Activated CD4-positive, alpha-beta memory T cell treated with anti-CD3 and anti-CD28 coated beads for 36 hours (primary cell): Measurements from ENCODE around the gene SQOR. TPM values are rescaled to one million over a fixed set of nuclear protein-coding genes. Genes with fewer than 3 reads are reported as not detected.

Experiments
- CTCF ChIA-PET: fragments of 350-600 bp; sonication (Branson Sonifier 250); formaldehyde crosslinking; loops from one replicate; lab custom pipeline; 2021; ENCODE audit warnings: antibody characterized with exemption, inconsistent platforms; lab: Charles Lee
- POLR2A ChIA-PET: fragments of 350-600 bp; sonication (Branson Sonifier 250); formaldehyde crosslinking; loops from one replicate; lab custom pipeline; 2021; ENCODE audit warnings: antibody characterized with exemption; lab: Charles Lee
- DNase-seq: peaks from one replicate; pipeline ENCODE4 v3.0.0-alpha.2; 2020
- H3K27ac Mint-ChIP-seq: one replicate; pipeline ENCODE4 v1.8.0; 2021; ENCODE audit warnings: mixed read lengths
- H3K27me3 Mint-ChIP-seq: one replicate; pipeline ENCODE4 v1.8.0; 2021; ENCODE audit warnings: mixed read lengths
- H3K36me3 Mint-ChIP-seq: one replicate; pipeline ENCODE4 v1.8.0; 2021; ENCODE audit warnings: mixed read lengths
- H3K4me1 Mint-ChIP-seq: one replicate; pipeline ENCODE4 v1.8.0; 2021; ENCODE audit warnings: low read depth, mixed read lengths
- H3K4me3 Mint-ChIP-seq: one replicate; pipeline ENCODE4 v1.8.0; 2021; ENCODE audit warnings: mild to moderate bottlenecking, mixed read lengths
- H3K9me3 Mint-ChIP-seq: one replicate; pipeline ENCODE4 v1.8.0; 2021; ENCODE audit warnings: mixed read lengths
- intact Hi-C: fragments of 100-400 bp; cut with micrococcal nuclease; formaldehyde crosslinking; loops from one replicate; pipeline ENCODE4 v1.15.1; 2023
- total RNA-seq, 2 experiments: library from RNA; stranded (reverse); gene quantifications; one replicate each; pipeline ENCODE4 v1.2.3, GENCODE V29; 2021

The SQOR gene
- total RNA-seq, 2 experiments from 2014 or later: 181 to 194 TPM

GRCh38 chr15:45715528-45715927, 80.7 kb downstream of the SQOR start:
- Mint-ChIP-seq H3K27me3 (peaks cover 25% of the 10 kb centered on the region), H3K9me3 (no peaks in the 10 kb centered on the region), H3K36me3 (no peaks in the 10 kb centered on the region), H3K4me3 (no peak overlapping the region), H3K27ac (no peak overlapping the region), H3K4me1 (peaks cover 5% of the 10 kb centered on the region)
- intact Hi-C loops: loop anchor here (2.0 kb wide), 1 partner anchor 79 kb away; no protein-coding TSS in a partner anchor
- POLR2A ChIA-PET: interaction anchor here (1.0 kb wide), 1 partner anchor 147 kb away, joined by 3 read pairs; no protein-coding TSS in a partner anchor
- DNase-seq: no peak
- CTCF ChIA-PET: interaction anchor here (1.0 to 3.4 kb wide), 4 partner anchors 10 to 74 kb away, joined by 3 to 20 read pairs (median 10); no protein-coding TSS in a partner anchor

GRCh38 chr15:45719490-45719889, 84.7 kb downstream of the SQOR start:
- no peaks in the 10 kb centered on the region for H3K36me3 Mint-ChIP-seq
- intact Hi-C loops: no loop called here
- H3K27me3 Mint-ChIP-seq: peaks cover 27% of the 10 kb centered on the region
- no peaks in the 10 kb centered on the region for H3K9me3 Mint-ChIP-seq
- ChIA-PET CTCF (interaction anchor here (0.9 kb wide), 1 partner anchor 14 kb away, joined by 6 read pairs; no protein-coding TSS in a partner anchor), POLR2A (no interaction called here)
- no peak overlapping the region for H3K4me3 Mint-ChIP-seq
- no peak overlapping the region for H3K27ac Mint-ChIP-seq
- no peak for DNase-seq
- H3K4me1 Mint-ChIP-seq: peaks cover 2% of the 10 kb centered on the region

- H3K27me3 Mint-ChIP-seq: peaks cover 26% of the 10 kb centered on the region
- no peak overlapping the region for H3K4me3 Mint-ChIP-seq
- CTCF ChIA-PET: interaction anchor here (0.9 kb wide), 1 partner anchor 15 kb away, joined by 6 read pairs; no protein-coding TSS in a partner anchor
- DNase-seq: no peak
- intact Hi-C loops: no loop called here
- H3K27ac Mint-ChIP-seq: no peak overlapping the region
- no peaks in the 10 kb centered on the region for H3K4me1 Mint-ChIP-seq
- POLR2A ChIA-PET: no interaction called here
- no peaks in the 10 kb centered on the region for H3K36me3 Mint-ChIP-seq
- H3K9me3 Mint-ChIP-seq: no peaks in the 10 kb centered on the region
Observed at GRCh38 chr15:45720183-45720582, 85.4 kb downstream of the SQOR start.

GRCh38 chr15:45728641-45729040, 93.8 kb downstream of the SQOR start:
- ChIA-PET POLR2A (no interaction called here), CTCF (interaction anchor here (1.3 kb wide), 1 partner anchor 23 kb away, joined by 3 read pairs; no protein-coding TSS in a partner anchor)
- Mint-ChIP-seq H3K27me3 (peaks cover 7% of the 10 kb centered on the region), H3K9me3 (no peaks in the 10 kb centered on the region), H3K4me1 (no peaks in the 10 kb centered on the region), H3K4me3 (no peak overlapping the region), H3K36me3 (no peaks in the 10 kb centered on the region), H3K27ac (no peak overlapping the region)
- intact Hi-C loops: no loop called here
- no peak for DNase-seq

GRCh38 chr15:45729141-45729540, 94.3 kb downstream of the SQOR start:
- ChIA-PET CTCF (no interaction called here), POLR2A (no interaction called here)
- Mint-ChIP-seq H3K4me1 (no peaks in the 10 kb centered on the region), H3K27ac (no peak overlapping the region), H3K4me3 (no peak overlapping the region), H3K9me3 (no peaks in the 10 kb centered on the region), H3K27me3 (peaks cover 7% of the 10 kb centered on the region), H3K36me3 (no peaks in the 10 kb centered on the region)
- no peak for DNase-seq
- intact Hi-C loops: no loop called here

- DNase-seq: no peak
- POLR2A ChIA-PET: no interaction called here
- no peak overlapping the region for H3K4me3 Mint-ChIP-seq
- no peaks in the 10 kb centered on the region for H3K4me1 Mint-ChIP-seq
- H3K36me3 Mint-ChIP-seq: no peaks in the 10 kb centered on the region
- peaks cover 9% of the 10 kb centered on the region for H3K27me3 Mint-ChIP-seq
- H3K27ac Mint-ChIP-seq: no peak overlapping the region
- CTCF ChIA-PET: interaction anchor here (1.0 to 2.4 kb wide), 2 partner anchors 26 to 58 kb away, joined by 3 to 12 read pairs; no protein-coding TSS in a partner anchor
- intact Hi-C loops: no loop called here
- H3K9me3 Mint-ChIP-seq: no peaks in the 10 kb centered on the region
Observed at GRCh38 chr15:45731343-45731742, 96.5 kb downstream of the SQOR start.

GRCh38 chr15:45732662-45733061, 97.8 kb downstream of the SQOR start:
- ChIA-PET CTCF (interaction anchor here (1.3 kb wide), 1 partner anchor 27 kb away, joined by 4 read pairs; no protein-coding TSS in a partner anchor), POLR2A (no interaction called here)
- Mint-ChIP-seq H3K27ac (no peak overlapping the region), H3K9me3 (no peaks in the 10 kb centered on the region), H3K4me1 (no peaks in the 10 kb centered on the region), H3K36me3 (no peaks in the 10 kb centered on the region), H3K4me3 (no peak overlapping the region), H3K27me3 (peaks cover 11% of the 10 kb centered on the region)
- intact Hi-C loops: no loop called here
- no peak for DNase-seq

GRCh38 chr15:45734260-45734711, 99.5 kb downstream of the SQOR start:
- POLR2A ChIA-PET: no interaction called here
- no peaks in the 10 kb centered on the region for H3K4me1 Mint-ChIP-seq

More at GRCh38 chr15:45734260-45734711, 99.5 kb downstream of the SQOR start:
- H3K27ac Mint-ChIP-seq: no peak overlapping the region
- no peak for DNase-seq
- intact Hi-C loops: no loop called here
- no peak overlapping the region for H3K4me3 Mint-ChIP-seq
- H3K27me3 Mint-ChIP-seq: peaks cover 14% of the 10 kb centered on the region
- no peaks in the 10 kb centered on the region for H3K36me3 Mint-ChIP-seq
- no peaks in the 10 kb centered on the region for H3K9me3 Mint-ChIP-seq
- CTCF ChIA-PET: no interaction called here

Other genes with a start within 250 kb of the SQOR start
- 1 to 10 TPM; 1.5 to 2.0 TPM for gene SLC30A4, start 112.3 kb upstream of the SQOR start, total RNA-seq
- gene BLOC1S6, start 47.6 kb upstream of the SQOR start, total RNA-seq: 10 to 100 TPM; 48.5 to 49.4 TPM